WTC11 (cell line): ENCODE results near the gene HLA-DQB1.

Experiments used
- E2F5 ChIP-seq: sonication (generic); formaldehyde crosslinking; IDR thresholded peaks from 2 replicates; pipeline ENCODE4 v1.8.1; 2022; ENCODE audit warnings: mild to moderate bottlenecking, moderate library complexity, missing genetic modification reagents
- IRF1 ChIP-seq: sonication (generic); formaldehyde crosslinking; IDR thresholded peaks from 2 replicates; pipeline ENCODE4 v1.8.0; 2023; ENCODE audit warnings: missing genetic modification reagents
- JUN ChIP-seq: sonication (generic); formaldehyde crosslinking; IDR thresholded peaks from 2 replicates; pipeline ENCODE4 v1.8.0; 2023; ENCODE audit warnings: mild to moderate bottlenecking, missing genetic modification reagents
- ZNF671 ChIP-seq: fragments of 250-450 bp; sonication (Bioruptor Pico); IDR thresholded peaks from 2 replicates; pipeline ENCODE4 v1.8.0; 2021; ENCODE audit warnings: mild to moderate bottlenecking
- TF ChIP-seq, protein P1 (sequence below): fragments of 200-600 bp; IDR thresholded peaks from 2 replicates; pipeline ENCODE4 v1.8.0; 2022; ENCODE audit warnings: antibody characterized with exemption
- TF ChIP-seq, protein P2 (sequence below): sonication (generic); formaldehyde crosslinking; IDR thresholded peaks from 2 replicates; pipeline ENCODE4 v1.8.0; 2022; ENCODE audit warnings: mild to moderate bottlenecking, missing genetic modification reagents

GRCh38 chr6:32615885-32616532 is 50.4 kb downstream of the HLA-DQB1 start:
- TF ChIP-seq IRF1 (CRISPR knock-in tag) (no peak), JUN (CRISPR knock-in tag) (no peak), ZNF671 (CRISPR knock-in tag) (no peak), E2F5 (CRISPR knock-in tag) (no peak)
- TF ChIP-seq, protein P1, sequence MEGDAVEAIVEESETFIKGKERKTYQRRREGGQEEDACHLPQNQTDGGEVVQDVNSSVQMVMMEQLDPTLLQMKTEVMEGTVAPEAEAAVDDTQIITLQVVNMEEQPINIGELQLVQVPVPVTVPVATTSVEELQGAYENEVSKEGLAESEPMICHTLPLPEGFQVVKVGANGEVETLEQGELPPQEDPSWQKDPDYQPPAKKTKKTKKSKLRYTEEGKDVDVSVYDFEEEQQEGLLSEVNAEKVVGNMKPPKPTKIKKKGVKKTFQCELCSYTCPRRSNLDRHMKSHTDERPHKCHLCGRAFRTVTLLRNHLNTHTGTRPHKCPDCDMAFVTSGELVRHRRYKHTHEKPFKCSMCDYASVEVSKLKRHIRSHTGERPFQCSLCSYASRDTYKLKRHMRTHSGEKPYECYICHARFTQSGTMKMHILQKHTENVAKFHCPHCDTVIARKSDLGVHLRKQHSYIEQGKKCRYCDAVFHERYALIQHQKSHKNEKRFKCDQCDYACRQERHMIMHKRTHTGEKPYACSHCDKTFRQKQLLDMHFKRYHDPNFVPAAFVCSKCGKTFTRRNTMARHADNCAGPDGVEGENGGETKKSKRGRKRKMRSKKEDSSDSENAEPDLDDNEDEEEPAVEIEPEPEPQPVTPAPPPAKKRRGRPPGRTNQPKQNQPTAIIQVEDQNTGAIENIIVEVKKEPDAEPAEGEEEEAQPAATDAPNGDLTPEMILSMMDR, result no peak
- TF ChIP-seq, protein P2, sequence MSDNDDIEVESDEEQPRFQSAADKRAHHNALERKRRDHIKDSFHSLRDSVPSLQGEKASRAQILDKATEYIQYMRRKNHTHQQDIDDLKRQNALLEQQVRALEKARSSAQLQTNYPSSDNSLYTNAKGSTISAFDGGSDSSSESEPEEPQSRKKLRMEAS (CRISPR knock-in tag), result no peak
